Measurements from ENCODE around the gene PHACTR3. TPM values are rescaled to one million over a fixed set of nuclear protein-coding genes. Genes with fewer than 3 reads are reported as not detected.

Gene PHACTR3
- total RNA-seq, 4 donors from 2014 or later, result 0.66 to 7.8 TPM; not detected in 2

- TF ChIP-seq, protein P1, sequence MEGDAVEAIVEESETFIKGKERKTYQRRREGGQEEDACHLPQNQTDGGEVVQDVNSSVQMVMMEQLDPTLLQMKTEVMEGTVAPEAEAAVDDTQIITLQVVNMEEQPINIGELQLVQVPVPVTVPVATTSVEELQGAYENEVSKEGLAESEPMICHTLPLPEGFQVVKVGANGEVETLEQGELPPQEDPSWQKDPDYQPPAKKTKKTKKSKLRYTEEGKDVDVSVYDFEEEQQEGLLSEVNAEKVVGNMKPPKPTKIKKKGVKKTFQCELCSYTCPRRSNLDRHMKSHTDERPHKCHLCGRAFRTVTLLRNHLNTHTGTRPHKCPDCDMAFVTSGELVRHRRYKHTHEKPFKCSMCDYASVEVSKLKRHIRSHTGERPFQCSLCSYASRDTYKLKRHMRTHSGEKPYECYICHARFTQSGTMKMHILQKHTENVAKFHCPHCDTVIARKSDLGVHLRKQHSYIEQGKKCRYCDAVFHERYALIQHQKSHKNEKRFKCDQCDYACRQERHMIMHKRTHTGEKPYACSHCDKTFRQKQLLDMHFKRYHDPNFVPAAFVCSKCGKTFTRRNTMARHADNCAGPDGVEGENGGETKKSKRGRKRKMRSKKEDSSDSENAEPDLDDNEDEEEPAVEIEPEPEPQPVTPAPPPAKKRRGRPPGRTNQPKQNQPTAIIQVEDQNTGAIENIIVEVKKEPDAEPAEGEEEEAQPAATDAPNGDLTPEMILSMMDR (IDR thresholded peaks at IDR 0.05; ENCODE audit: low read depth), result no peak
These were observed 180.7 kb downstream of the PHACTR3 start for GRCh38 chr20:59784791-59785668.

DNA sequence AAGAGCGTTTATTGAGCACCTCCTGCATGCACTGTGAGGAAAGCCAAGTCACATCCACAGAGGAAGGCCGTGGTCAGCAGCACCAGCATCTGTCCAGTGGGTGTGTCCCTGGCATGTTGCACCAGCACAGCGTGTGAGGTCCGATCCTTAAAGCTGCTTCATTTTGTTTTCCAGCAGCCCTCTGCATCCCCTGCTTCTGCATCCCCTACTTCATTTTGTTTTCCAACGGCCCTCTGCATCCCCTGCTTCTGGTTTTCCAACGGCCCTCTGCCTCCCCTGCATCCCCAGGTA, 181.3 kb downstream of the PHACTR3 start:
- TF ChIP-seq, protein P1 (IDR thresholded peaks at IDR 0.05; ENCODE audit: low read depth), result no peak

DNA sequence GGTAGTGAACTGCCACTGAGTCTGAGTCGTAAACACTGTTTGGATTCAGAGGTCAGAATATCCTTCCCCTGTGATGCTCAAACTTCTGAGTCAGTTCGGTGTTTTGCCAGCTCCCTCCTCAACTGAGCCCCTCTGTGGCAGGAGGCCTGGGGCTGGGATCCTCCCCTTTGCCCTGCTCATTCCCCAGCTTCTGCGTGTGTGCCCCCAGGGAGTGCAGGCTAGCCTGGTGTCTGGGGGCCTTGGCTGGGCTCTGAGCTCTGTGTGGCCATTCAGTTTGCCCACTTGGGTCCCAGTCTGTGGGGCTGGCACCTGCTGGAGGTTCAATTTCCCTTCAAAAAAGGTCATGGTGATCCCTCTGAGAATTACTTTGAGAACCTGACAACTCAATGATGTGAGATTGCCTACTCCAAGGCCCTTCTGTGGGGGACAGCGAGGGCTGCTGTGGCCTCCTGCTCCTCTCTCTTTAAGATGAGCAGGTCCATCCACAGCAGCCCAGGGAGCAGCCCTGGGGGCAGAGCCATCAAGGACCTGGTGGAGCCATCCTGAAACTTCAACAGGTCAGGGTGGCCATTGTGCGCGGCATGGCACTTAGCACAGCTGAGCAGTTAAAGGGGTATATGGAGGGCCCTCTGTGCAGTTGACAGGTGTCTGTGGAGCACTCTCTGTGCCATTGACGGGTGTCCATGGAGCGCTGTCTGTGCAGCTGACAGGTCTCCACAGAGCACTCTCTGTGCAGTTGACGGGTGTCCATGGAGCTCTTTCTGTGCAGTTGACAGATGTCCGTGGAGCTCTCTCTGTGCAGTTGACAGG, 181.9 kb downstream of the PHACTR3 start:
- TF ChIP-seq, protein P1 (IDR thresholded peaks at IDR 0.05; ENCODE audit: low read depth), result no peak

GRCh38 chr20:59786801-59787537, 182.6 kb downstream of the PHACTR3 start:
- TF ChIP-seq, protein P1 (IDR thresholded peaks at IDR 0.05; ENCODE audit: low read depth), result no peak

DNA sequence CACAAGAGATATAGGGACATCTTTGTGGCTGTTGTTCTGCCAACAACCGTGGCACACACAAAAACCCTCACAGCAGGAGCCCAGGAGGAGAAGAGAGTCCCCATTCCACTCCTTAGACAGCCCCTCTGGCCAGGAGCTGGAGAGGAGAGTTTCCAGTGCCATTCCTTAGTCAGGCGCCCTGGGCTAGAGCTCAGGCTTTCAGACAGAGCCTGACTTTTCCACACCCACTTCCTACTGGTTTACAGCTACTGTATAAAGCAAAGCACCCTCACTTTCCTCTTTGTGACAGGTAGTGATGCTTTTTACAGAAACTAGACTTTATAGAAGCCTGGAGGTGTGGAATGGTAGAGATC, 183.2 kb downstream of the PHACTR3 start:
- TF ChIP-seq, protein P1 (IDR thresholded peaks at IDR 0.05; ENCODE audit: low read depth), result no peak

DNA sequence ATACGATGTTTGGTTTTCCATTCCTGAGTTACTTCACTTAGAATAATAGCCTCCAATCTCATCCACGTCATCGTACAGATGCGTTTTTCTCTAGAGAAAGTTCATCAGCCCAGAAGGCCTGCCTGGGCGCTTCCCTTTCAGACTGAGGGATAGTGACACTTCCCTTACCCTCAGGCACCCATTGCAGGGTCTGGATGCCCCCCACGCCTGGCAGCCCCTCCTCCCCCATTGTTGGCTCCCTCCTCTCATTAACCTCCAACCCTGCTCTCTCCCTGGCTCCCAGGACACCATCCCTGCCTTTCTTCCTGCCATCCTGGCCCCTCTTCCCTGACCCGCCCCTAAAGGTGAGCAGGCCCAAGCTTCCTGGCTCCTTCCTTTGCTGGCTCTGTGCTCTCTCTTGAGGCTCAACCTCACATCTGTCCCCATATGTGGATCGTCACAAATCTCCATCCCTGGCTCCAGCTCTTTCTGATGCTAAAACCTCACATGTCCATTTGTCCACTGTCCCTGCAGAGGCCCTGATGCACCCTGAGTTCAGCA, 183.9 kb downstream of the PHACTR3 start:
- TF ChIP-seq, protein P1 (IDR thresholded peaks at IDR 0.05; ENCODE audit: low read depth), result no peak

All from subcutaneous adipose tissue (tissue), 4 donors.